Stimulated activated CD8-positive, alpha-beta memory T cell treated with anti-CD3 and anti-CD28 coated beads, Interleukin-7, amount 100 ng/mL, for 1 hour (primary cell): Measurements from ENCODE around the gene HGF.

Source experiments
- DNase-seq, 2 donors: peaks; one replicate each; pipeline ENCODE4 v3.0.0-alpha.2; 2020; ENCODE audit warnings: low read depth in 2 of 2

The HGF gene

GRCh38 chr7:81682873-81683272, 87.0 kb downstream of the HGF start:
- DNase-seq: no peak

- DNase-seq: no peak
Observed at GRCh38 chr7:81680120-81680519, 89.7 kb downstream of the HGF start.

GRCh38 chr7:81676813-81677212, 93.0 kb downstream of the HGF start:
- no peak for DNase-seq

GRCh38 chr7:81676105-81676811, 93.6 kb downstream of the HGF start:
- DNase-seq: no peak

GRCh38 chr7:81674431-81674830, 95.4 kb downstream of the HGF start:
- no peak for DNase-seq

- DNase-seq: no peak
Observed at GRCh38 chr7:81672872-81673271, 97.0 kb downstream of the HGF start.

- no peak for DNase-seq
Observed at GRCh38 chr7:81669476-81670105, 100.3 kb downstream of the HGF start.

- DNase-seq: no peak
Observed at GRCh38 chr7:81666209-81666608, 103.6 kb downstream of the HGF start.

- no peak for DNase-seq
Observed at GRCh38 chr7:81665236-81665635, 104.6 kb downstream of the HGF start.

- DNase-seq: no peak
Observed at GRCh38 chr7:81664304-81664703, 105.5 kb downstream of the HGF start.

- no peak for DNase-seq
Observed at GRCh38 chr7:81662531-81662930, 107.3 kb downstream of the HGF start.

- DNase-seq: no peak
Observed at GRCh38 chr7:81659697-81660395, 110.0 kb downstream of the HGF start.

- no peak for DNase-seq
Observed at GRCh38 chr7:81657551-81657950, 112.3 kb downstream of the HGF start.

GRCh38 chr7:81655271-81655670, 114.6 kb downstream of the HGF start:
- no peak for DNase-seq

GRCh38 chr7:81652225-81652624, 117.6 kb downstream of the HGF start:
- DNase-seq: no peak
